HUES64 (cell line): ENCODE data around the gene CACNA1B.

Experiments
- H3K27ac ChIP-seq: 2 replicates; pipeline ENCODE4 v1.7.0; 2013; ENCODE audit warnings: low read depth, low read length, inconsistent platforms
- H3K27me3 ChIP-seq: 2 replicates; pipeline ENCODE4 v1.6.1; 2013; ENCODE audit warnings: mild to moderate bottlenecking, low read length; ENCODE audit not compliant: insufficient read depth
- H3K36me3 ChIP-seq: 2 replicates; pipeline ENCODE4 v1.6.1; 2013; ENCODE audit warnings: mild to moderate bottlenecking, low read length; ENCODE audit not compliant: insufficient read depth
- H3K4me1 ChIP-seq: 2 replicates; pipeline ENCODE4 v1.6.1; 2013; ENCODE audit warnings: mild to moderate bottlenecking, low read length, moderate library complexity; ENCODE audit not compliant: insufficient read depth
- H3K4me3 ChIP-seq: 2 replicates; pipeline ENCODE4 v1.5.1; 2013; ENCODE audit warnings: mild to moderate bottlenecking, low read length, moderate library complexity
- H3K9ac ChIP-seq: 2 replicates; pipeline ENCODE4 v1.6.1; 2013; ENCODE audit warnings: mild to moderate bottlenecking, low read depth, low read length
- H3K9me3 ChIP-seq: 2 replicates; pipeline ENCODE4 v1.6.1; 2013; ENCODE audit warnings: low read depth, low read length; ENCODE audit not compliant: insufficient read depth
- WGBS: fragments of 150-250, 120-280 bp; methylation state at CpG from one replicate; pipeline ENCODE4 v1.1.7; 2013; ENCODE audit warnings: missing lambda C conversion rate; 5-methylcytosine and 5-hydroxymethylcytosine counted together

The CACNA1B gene

DNA sequence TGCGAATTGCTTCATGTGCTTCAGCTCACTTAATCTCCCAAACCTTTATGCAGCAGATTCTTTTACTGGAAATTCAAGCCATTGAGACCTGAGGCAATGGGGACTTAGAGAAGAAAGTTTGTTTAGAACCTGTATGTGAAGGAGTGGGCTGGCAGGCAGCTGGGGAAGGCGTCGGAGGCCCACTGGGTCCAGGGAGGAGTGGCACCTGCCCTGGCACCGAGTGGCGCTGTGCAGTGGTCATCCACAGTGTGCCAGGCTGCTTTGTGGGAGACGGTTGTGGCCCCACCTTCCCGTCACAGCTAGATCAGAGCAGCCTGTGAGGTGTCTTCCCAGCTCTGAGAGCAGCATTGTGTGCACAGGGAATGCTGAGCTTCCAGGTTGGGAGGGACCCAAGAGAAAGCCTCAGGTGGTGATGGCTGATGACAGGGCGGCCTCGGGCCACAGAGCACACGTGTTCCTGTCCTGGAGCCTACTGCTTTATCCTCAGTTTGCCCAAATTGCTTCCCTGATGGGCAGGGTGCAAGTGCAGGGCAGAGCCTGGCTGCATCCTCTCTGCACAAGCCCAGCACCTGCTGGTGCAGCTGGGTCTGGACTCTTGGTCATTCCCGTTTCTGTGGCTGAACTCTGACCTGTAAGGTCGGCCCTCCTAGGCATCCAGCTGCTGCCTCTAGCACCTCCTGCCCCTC, 175.2 kb downstream of the CACNA1B start:
- Histone ChIP-seq H3K9me3 (no peaks in the 10 kb centered on the region), H3K27me3 (no peaks in the 10 kb centered on the region), H3K9ac (no peak overlapping the region), H3K4me3 (no peak overlapping the region), H3K4me1 (no peaks in the 10 kb centered on the region), H3K36me3 (peaks cover 17% of the 10 kb centered on the region), H3K27ac (no peak overlapping the region)
- WGBS: 80% methylated on average over 12 of the region's 12 CpGs

GRCh38 chr9:138053321-138053868, 175.8 kb downstream of the CACNA1B start:
- Histone ChIP-seq H3K27ac (no peak overlapping the region), H3K27me3 (no peaks in the 10 kb centered on the region), H3K9ac (no peak overlapping the region), H3K4me1 (no peaks in the 10 kb centered on the region), H3K36me3 (peaks cover 24% of the 10 kb centered on the region), H3K4me3 (no peak overlapping the region), H3K9me3 (no peaks in the 10 kb centered on the region)
- 84% methylated on average over 7 of the region's 7 CpGs for whole genome bisulfite sequencing

DNA sequence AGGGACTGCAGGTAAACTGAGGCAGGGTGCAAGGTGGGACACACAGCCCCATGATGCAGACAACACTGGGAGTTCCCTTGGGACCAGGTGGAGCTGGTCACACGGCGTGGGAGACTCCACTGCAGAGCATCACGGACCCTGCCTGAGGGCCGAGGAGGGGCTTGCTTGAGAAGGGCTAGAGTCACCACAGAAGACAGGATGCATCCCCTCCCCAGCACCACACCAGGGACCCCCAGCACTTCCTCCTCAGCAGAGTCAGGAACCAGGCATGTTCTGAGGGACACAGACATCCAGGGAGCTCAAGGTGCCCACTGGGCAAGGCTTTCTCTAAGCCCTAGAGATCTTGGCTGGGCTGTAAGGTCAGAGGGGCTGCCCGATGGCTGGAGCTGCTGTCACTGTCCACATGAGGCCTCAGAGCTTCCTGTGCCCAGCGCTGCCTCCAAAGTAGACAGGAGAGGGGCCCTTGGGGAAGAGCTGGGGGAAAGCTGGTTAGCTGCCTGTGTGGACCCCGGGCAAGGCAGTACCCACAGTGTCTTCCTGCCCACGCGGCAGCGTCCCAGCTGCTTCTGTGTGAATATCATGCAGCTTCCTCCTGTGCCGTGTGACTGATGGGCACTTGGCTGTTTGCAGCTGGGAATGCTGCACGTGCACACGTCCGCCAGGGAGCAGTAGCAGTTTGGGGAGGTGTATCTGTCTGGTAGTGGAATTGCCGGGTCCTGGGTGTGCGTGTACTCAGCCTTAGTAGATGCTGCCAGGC, 176.6 kb downstream of the CACNA1B start:
- Histone ChIP-seq H3K27ac (no peak overlapping the region), H3K9ac (no peak overlapping the region), H3K36me3 (peaks cover 30% of the 10 kb centered on the region), H3K27me3 (no peaks in the 10 kb centered on the region), H3K9me3 (no peaks in the 10 kb centered on the region), H3K4me1 (no peaks in the 10 kb centered on the region), H3K4me3 (no peak overlapping the region)
- WGBS: 83% methylated on average over 16 of the region's 16 CpGs

DNA sequence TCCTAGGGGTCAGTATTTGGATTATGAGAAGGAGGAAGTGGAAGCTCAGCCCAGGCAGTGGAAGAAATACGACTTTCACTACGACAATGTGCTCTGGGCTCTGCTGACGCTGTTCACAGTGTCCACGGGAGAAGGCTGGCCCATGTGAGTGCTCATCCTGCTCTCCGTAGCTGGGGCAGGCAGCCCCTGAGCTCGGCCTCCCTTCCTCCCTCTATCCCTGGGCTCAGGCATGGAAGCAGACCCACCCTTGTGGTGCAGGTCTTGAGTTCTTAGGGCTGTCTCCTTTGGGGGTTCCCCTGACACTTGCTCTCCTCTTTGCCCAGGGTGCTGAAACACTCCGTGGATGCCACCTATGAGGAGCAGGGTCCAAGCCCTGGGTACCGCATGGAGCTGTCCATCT, 180.1 kb downstream of the CACNA1B start:
- H3K4me3 ChIP-seq: no peak overlapping the region
- no peaks in the 10 kb centered on the region for H3K4me1 ChIP-seq
- H3K27me3 ChIP-seq: no peaks in the 10 kb centered on the region
- H3K9me3 ChIP-seq: no peaks in the 10 kb centered on the region
- WGBS: 80% methylated on average over 8 of the region's 8 CpGs
- peaks cover 45% of the 10 kb centered on the region for H3K36me3 ChIP-seq
- H3K9ac ChIP-seq: no peak overlapping the region
- no peak overlapping the region for H3K27ac ChIP-seq

DNA sequence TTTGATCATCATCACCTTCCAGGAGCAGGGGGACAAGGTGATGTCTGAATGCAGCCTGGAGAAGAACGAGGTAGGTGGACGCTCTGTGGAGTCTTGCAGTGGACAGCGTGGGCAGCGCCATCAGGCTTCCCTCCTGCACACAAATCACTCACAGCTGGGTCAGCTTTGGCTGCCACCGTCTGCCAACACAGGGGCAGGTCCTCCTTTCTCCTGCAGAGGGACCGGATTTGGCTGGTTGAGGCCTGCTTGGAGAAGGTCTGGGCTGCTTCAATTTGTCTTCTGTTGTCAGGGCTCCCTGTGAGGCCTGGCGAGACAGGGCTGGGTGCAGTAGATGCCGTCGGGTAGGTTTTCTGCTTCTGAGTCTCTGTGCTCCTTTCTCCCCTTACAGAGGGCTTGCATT, 180.6 kb downstream of the CACNA1B start:
- Histone ChIP-seq H3K36me3 (peaks cover 45% of the 10 kb centered on the region), H3K9ac (no peak overlapping the region), H3K9me3 (no peaks in the 10 kb centered on the region), H3K27me3 (no peaks in the 10 kb centered on the region), H3K4me3 (no peak overlapping the region), H3K27ac (no peak overlapping the region), H3K4me1 (no peaks in the 10 kb centered on the region)
- WGBS: 81% methylated on average over 9 of the region's 9 CpGs

DNA sequence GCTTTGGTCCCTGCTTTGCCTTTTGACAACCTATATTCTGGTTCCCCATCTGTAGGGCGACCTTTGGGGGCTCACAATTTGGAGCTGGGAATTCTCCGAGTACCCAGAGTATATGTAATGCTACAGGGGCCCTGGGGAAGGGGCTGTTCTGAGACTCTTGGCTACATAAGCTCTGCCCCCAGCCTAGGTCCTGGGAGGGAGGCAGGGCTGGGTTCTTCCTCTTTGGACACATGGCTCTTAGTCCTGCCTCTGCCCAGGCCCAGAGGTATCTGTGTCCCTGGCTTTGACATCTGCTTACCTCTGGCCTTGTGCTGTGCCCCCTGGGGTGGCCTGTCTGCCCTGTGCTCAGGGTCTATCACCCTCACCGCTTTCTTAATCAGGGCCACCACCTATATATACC, 181.6 kb downstream of the CACNA1B start:
- H3K36me3 ChIP-seq: peaks cover 38% of the 10 kb centered on the region
- WGBS: 61% methylated on average over 3 of the region's 3 CpGs
- no peaks in the 10 kb centered on the region for H3K27me3 ChIP-seq
- no peak overlapping the region for H3K4me3 ChIP-seq
- H3K9ac ChIP-seq: no peak overlapping the region
- no peaks in the 10 kb centered on the region for H3K4me1 ChIP-seq
- no peak overlapping the region for H3K27ac ChIP-seq
- H3K9me3 ChIP-seq: no peaks in the 10 kb centered on the region

- H3K4me1 ChIP-seq: no peaks in the 10 kb centered on the region
- WGBS: 71% methylated on average over 8 of the region's 8 CpGs
- H3K36me3 ChIP-seq: peaks cover 38% of the 10 kb centered on the region
- no peaks in the 10 kb centered on the region for H3K9me3 ChIP-seq
- H3K4me3 ChIP-seq: no peak overlapping the region
- H3K9ac ChIP-seq: no peak overlapping the region
- H3K27me3 ChIP-seq: no peaks in the 10 kb centered on the region
- no peak overlapping the region for H3K27ac ChIP-seq
These were observed 182.8 kb downstream of the CACNA1B start for GRCh38 chr9:138060365-138060764.

DNA sequence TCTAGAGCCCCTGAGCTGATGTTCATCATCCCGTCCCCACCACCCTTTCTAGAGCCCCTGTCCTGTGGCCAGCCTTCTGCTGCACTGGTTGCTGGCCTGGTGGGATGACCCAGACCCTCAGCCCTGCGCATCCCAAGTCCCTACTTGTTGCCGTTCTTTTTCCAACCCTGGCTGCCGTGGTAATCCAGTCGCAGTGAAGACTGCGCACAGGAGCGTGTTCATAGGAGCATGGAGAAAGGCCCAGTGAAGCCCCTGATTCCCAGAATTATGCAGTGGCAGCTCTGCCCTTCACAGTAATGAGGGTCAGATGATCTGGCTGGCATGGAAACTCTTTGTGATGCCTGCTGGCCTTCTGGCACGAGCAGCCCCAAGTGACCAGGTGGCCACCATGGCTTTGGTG, 183.3 kb downstream of the CACNA1B start:
- no peak overlapping the region for H3K4me3 ChIP-seq
- H3K9ac ChIP-seq: no peak overlapping the region
- peaks cover 38% of the 10 kb centered on the region for H3K36me3 ChIP-seq
- H3K27ac ChIP-seq: no peak overlapping the region
- no peaks in the 10 kb centered on the region for H3K27me3 ChIP-seq
- WGBS: 85% methylated on average over 8 of the region's 8 CpGs
- no peaks in the 10 kb centered on the region for H3K9me3 ChIP-seq
- no peaks in the 10 kb centered on the region; the same call in 1 of the 2 replicates for H3K4me1 ChIP-seq

GRCh38 chr9:138061631-138062030, 184.0 kb downstream of the CACNA1B start:
- Histone ChIP-seq H3K4me1 (no peaks in the 10 kb centered on the region; the same call in 1 of the 2 replicates), H3K4me3 (no peak overlapping the region), H3K9me3 (no peaks in the 10 kb centered on the region), H3K27me3 (no peaks in the 10 kb centered on the region), H3K27ac (no peak overlapping the region), H3K9ac (no peak overlapping the region), H3K36me3 (peaks cover 38% of the 10 kb centered on the region)
- WGBS: 88% methylated on average over 6 of the region's 6 CpGs

- Histone ChIP-seq H3K9me3 (no peaks in the 10 kb centered on the region), H3K36me3 (peaks cover 38% of the 10 kb centered on the region), H3K4me3 (no peak overlapping the region), H3K27me3 (no peaks in the 10 kb centered on the region), H3K9ac (no peak overlapping the region), H3K27ac (no peak overlapping the region), H3K4me1 (no peaks in the 10 kb centered on the region; the same call in 1 of the 2 replicates)
- 85% methylated on average over 7 of the region's 7 CpGs for WGBS
These were observed 184.6 kb downstream of the CACNA1B start for GRCh38 chr9:138062196-138062595.

DNA sequence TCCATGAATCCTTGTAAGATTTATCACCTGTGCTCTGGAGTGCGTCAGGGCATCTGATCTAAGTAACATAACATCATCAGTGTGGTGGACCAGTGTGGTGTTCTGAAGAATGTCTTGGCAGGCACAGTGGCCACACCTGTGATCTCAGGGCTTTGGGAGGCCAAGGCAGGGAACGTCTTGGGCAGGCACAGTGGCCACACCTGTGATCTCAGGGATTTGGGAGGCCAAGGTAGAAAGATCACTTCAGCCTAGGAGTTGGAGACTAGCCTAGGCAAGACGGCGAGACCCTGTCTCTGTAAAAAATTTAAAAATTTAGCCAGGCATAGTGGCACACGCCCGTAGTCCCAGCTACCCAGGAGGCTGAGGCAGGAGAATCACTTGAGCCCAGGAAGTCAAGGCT, 185.5 kb downstream of the CACNA1B start:
- H3K4me3 ChIP-seq: no peak overlapping the region
- H3K9me3 ChIP-seq: no peaks in the 10 kb centered on the region
- H3K4me1 ChIP-seq: no peaks in the 10 kb centered on the region; the same call in 1 of the 2 replicates
- H3K9ac ChIP-seq: no peak overlapping the region
- H3K36me3 ChIP-seq: peaks cover 30% of the 10 kb centered on the region
- no peaks in the 10 kb centered on the region for H3K27me3 ChIP-seq
- H3K27ac ChIP-seq: no peak overlapping the region
- 77% methylated on average over 6 of the region's 6 CpGs for WGBS
